HG03565 (cell line): ENCODE measurements around the gene RGMA.

Experiments
- ATAC-seq: cut with Tn5 transposase; IDR thresholded peaks from one replicate; pipeline ENCODE4 v1.9.1; 2021; ENCODE audit warnings: mild to moderate bottlenecking, moderate library complexity; ENCODE audit not compliant: unreplicated experiment

Gene RGMA

GRCh38 chr15:93088981-93089726 is at the start of gene RGMA:
Gene RGMA, minus strand, starts transcription at chr15:93089211. Its CDS starts 279 bp downstream, at chr15:93088932.
- no peak for ATAC-seq

- no peak for ATAC-seq
Measured at GRCh38 chr15:93136606-93137005, 47.6 kb upstream of the RGMA start.

DNA sequence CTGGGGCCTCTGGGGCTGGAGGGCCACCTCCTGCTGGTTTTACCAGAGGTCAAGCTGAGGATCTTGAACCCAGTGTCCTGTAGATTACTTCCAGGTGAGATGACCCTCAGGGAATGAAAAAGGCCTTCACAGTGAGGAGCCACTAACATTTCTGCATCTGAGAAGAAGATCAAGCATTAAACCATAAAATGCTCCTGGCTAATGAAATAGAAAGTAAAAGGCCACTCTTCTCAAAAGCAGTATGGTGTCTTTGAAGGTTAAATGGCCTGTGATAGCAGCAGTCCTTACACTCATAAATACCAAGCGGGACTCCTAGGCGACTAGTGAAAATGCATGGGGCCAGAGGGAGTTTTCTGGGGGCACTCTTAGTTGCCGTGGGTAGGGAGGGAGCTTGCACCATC is 47.0 kb upstream of the RGMA start:
- ATAC-seq: no peak

DNA sequence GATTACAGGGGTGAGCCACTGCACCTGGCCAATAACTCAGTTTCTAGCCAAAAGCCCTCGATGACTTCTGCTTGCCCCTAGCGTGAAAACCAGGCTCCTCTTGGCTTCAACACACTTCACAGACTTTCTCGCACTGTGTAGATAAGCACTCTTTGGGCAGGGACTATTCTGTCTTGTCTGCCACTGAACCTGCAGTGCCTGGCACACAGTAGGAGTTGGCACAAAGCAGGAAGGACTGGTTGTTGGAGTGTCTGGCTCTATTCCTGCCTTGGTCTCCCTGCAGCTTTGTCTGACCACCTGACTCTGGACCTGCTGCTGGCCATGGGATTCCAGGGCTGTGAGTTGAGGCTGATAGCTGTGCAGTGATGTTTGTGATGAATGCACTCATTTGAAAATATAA is 46.4 kb upstream of the RGMA start:
- ATAC-seq: no peak

GRCh38 chr15:93131485-93132095 is 42.6 kb upstream of the RGMA start:
- no peak for ATAC-seq

DNA sequence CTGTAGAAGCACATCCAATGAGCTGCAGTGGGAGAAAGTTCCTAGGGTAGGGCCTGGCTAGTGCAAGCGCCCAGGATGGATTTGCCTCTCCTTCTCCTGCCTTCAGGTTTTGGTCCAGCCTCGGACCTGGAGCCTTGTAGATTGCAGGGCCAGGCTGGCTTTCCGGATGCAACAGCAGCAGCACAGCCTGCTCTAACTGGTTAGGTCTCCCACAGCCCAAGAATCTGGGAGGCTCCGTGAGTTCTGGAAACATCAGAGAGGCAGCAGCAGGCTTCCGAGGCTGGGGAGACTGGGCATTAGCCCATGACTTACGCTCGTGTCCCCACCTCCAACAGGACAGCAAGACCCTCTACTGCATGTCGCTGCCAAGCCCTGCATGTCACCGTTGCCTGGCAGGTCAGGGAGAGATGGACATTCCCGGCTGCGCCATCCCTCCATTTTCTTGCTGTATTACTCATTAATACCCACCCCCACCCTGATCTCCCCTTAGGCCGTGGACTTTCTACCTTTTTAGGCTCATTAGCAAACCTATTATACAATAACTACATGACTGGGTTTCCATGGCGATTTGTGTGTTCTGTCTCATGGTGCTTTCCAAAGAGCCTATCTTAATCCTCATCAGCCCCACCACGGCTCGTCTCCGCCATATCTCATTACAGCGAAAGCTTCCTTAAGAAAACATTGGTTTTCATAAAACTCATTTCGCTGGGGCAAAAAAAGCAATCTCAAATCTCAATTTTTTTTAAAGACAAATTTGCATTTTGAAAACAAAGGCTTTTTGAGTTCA is 40.9 kb upstream of the RGMA start:
- no peak for ATAC-seq

GRCh38 chr15:93127286-93127685 is 38.3 kb upstream of the RGMA start:
- ATAC-seq: no peak

DNA sequence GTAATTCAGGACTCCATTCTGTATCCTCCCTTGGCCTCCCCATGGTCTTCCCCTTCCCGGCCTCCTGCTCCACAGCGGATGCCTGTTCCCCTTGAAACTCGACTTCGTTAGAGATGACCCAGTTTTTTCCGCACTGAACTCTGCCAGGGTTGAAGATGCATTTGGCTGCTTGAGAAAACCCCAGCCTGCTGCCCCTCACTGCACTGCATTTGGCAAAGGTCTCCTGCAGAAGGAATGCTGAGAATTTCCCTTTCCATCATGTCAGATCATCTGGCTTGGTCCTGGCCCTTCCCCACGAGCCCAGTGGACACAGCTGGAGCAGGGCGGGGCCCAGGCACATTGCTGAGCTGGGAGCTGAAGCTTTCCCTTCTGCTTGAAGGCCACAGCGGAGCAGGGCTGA is 37.6 kb upstream of the RGMA start:
- no peak for ATAC-seq

DNA sequence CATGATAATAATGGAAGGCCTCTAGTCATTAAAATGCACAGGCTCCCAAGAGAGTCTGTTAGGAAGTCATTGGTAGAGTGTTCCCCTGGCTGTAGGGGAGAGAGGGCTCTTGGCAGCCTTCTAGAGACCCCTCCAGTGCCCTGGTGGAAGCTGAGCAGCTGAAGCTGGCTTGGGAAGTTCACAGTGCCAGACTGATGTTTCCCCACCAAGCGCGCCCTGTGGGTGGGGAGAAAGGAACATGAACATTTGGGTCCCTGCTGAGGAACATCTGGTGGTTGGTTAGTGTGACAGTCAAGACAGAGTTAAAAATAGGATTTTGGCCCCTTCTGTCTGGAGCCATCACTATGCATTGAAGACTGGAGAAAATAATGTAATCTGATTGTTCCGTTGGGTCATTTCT is 37.1 kb upstream of the RGMA start:
- ATAC-seq: no peak

DNA sequence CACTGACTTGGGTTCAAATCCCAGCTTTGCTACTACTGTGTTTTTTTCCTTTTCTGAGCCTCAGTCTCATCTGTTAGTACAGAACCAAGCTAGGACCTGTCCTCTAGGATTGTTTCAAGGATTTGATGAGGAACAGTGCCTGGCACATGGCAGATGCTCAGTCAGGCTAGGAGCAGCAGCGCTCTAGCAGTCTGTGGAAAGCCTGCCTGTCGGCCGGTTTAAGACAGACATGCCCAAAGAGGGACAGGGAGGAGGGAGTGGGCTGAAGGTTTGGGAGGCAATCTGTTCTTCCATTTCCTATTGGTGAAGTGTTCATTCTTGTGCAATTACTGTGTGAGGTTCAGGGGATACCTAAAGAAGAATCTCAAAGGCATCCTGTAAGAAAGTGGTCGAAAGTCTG is 35.1 kb upstream of the RGMA start:
- no peak for ATAC-seq

- no peak for ATAC-seq
Measured at GRCh38 chr15:93121973-93122910, 33.2 kb upstream of the RGMA start.

DNA sequence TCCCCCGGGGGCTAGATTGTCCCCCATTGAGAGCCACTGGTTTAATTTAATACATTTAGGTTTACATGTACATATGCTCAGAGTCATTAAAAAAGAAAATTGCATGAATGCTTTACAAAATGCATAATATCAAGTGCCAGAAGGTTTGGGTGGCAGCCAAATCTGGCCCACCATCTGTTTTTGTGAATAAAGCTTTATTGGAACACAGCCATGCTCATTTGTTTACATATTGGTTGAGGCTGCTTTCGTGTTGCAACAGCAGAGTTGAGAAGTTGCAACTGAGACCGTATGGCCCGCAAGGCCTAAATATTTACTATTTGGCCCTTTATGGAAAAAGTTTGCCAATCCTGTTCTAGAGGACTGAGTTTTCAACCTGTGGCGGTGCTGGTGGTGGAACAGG is 32.1 kb upstream of the RGMA start:
- no peak for ATAC-seq

DNA sequence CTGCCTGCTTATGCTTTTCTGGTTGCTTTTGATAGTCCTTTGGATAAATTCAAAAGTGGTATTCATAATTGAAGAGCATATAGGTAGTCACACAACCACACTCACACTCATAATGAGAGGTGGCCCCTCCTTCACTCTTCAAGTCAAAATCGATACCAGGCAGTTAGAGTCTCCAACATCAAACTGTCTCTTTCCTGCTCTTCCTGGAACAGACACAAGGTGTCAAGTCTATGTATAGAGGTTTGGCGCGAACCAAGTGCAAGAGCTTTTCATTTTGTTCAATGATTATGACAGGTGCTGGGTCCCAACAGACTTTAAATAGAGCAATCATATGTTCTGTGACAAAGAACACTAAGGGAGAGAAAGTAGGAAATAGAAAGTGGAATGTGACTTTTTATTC is 29.9 kb upstream of the RGMA start:
- no peak for ATAC-seq

DNA sequence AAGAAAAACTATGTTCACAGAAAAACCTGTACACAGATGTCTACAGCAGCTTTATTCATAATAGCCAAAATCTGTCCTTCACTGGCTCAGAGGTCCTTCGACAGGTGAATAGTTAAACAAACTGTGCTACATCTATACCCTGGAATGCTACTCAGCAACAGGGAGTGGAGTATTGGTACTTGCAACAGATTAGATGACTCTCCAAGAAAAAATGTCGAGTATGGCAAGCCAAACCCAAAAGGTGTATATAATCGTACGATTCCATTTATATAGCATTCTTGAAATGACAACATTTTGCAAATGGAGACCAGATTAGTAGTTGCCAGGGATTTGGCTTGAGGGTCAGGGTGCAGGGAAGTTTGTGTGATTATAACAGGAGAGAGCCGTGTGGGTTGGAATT is 22.4 kb upstream of the RGMA start:
- no peak for ATAC-seq

DNA sequence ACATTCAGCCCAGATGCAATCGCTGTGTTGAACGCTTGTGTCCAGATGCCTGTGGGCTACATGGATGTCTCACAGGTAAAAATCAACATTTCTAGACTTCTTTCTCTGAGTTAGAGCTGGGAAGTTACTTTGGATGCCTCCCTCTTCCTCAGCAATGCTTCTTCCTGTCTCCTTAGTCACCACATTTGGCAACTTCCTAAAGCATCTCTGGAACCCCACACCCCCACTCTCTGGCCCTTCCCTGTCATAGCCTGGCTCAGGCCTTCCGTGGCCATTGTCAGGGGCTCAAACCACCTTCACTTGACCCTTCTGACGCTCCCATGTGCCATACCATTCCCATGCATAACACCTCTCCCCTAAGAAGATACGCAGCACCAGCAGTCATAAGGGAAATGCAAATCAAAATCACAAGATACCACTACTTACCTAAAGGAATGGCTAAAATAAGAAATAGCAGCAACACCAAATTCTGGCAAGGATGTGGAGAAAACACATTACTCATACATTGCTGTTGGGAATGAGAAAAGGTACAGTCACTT is 21.6 kb upstream of the RGMA start:
- no peak for ATAC-seq

GRCh38 chr15:93109336-93110102 is 20.5 kb upstream of the RGMA start:
- ATAC-seq: no peak

- ATAC-seq: no peak
Measured at GRCh38 chr15:93107646-93108045, 18.6 kb upstream of the RGMA start.

GRCh38 chr15:93105485-93105884 is 16.5 kb upstream of the RGMA start:
- ATAC-seq: no peak

DNA sequence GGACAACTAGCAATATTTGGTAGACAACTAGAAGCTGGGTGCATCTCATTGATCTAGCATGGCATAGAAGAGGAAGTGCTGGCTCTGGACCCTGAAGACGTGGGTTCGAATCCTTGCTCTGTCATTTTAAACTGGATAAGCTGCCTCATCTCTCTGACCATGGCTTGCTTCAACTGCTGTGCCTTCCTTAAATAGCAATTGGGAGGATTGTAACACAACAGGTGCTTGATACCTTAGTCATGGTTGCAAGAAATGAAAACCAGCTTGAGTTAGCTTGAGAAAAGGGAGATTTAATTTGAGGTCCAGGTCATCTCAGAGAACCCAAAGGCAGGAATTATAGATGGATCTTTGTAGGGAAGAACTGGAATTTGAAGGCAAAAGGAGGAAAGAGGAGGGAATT is 14.8 kb upstream of the RGMA start:
- no peak for ATAC-seq

GRCh38 chr15:93102211-93102610 is 13.2 kb upstream of the RGMA start:
- ATAC-seq: no peak
